Activated CD4-positive, alpha-beta memory T cell treated with anti-CD3 and anti-CD28 coated beads for 36 hours (primary cell): ENCODE results near the gene ZSWIM4. TPM values are rescaled to one million over a fixed set of nuclear protein-coding genes. Genes with fewer than 3 reads are reported as not detected.
"Not testable (repeated sequence)": the region's sequence is repeated elsewhere in the genome, so short reads cannot be mapped to it uniquely, and the experiment has no call there.

Experiments
- CTCF ChIA-PET: fragments of 350-600 bp; sonication (Branson Sonifier 250); formaldehyde crosslinking; loops from one replicate; lab custom pipeline; 2021; ENCODE audit warnings: antibody characterized with exemption, inconsistent platforms; lab: Charles Lee
- POLR2A ChIA-PET: fragments of 350-600 bp; sonication (Branson Sonifier 250); formaldehyde crosslinking; loops from one replicate; lab custom pipeline; 2021; ENCODE audit warnings: antibody characterized with exemption; lab: Charles Lee
- DNase-seq: peaks from one replicate; pipeline ENCODE4 v3.0.0-alpha.2; 2020
- H3K27ac Mint-ChIP-seq: one replicate; pipeline ENCODE4 v1.8.0; 2021; ENCODE audit warnings: mixed read lengths
- H3K27me3 Mint-ChIP-seq: one replicate; pipeline ENCODE4 v1.8.0; 2021; ENCODE audit warnings: mixed read lengths
- H3K36me3 Mint-ChIP-seq: one replicate; pipeline ENCODE4 v1.8.0; 2021; ENCODE audit warnings: mixed read lengths
- H3K4me1 Mint-ChIP-seq: one replicate; pipeline ENCODE4 v1.8.0; 2021; ENCODE audit warnings: low read depth, mixed read lengths
- H3K4me3 Mint-ChIP-seq: one replicate; pipeline ENCODE4 v1.8.0; 2021; ENCODE audit warnings: mild to moderate bottlenecking, mixed read lengths
- H3K9me3 Mint-ChIP-seq: one replicate; pipeline ENCODE4 v1.8.0; 2021; ENCODE audit warnings: mixed read lengths
- intact Hi-C: fragments of 100-400 bp; cut with micrococcal nuclease; formaldehyde crosslinking; loops from one replicate; pipeline ENCODE4 v1.15.1; 2023
- total RNA-seq, 2 experiments: library from RNA; stranded (reverse); gene quantifications; one replicate each; pipeline ENCODE4 v1.2.3, GENCODE V29; 2021

ZSWIM4 gene
- total RNA-seq, 2 experiments from 2014 or later = 9.2 to 10.2 TPM

DNA sequence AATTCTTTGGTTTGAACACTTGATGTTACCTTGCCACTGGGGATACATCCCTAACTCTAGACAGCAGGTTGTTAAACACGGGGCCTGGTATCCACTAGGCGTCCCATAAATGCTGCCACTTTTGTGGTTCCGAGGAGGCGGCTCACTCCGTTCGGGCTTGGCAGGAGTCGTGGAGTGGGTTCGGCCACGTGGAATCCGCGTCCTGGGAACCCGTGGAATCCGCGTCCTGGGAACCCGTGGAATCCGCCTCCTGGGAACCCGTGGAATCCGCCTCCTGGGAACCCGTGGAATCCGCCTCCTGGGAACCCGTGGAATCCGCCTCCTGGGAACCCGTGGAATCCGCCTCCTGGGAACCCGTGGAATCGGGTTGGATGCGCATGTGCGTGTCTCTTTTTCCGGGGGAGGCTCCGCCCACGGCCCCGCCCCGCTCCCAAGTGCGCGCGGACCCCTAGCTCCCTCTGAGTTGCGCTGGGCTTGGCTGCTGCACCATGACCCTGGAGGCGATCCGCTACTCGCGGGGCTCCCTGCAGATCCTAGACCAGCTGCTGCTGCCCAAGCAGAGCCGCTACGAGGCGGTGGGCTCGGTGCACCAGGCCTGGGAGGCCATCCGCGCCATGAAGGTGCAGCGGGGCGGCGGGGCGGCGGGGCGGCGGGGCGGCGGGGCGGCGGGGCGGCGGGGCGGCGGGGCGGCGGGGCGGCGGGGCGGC lies 31.0 kb upstream of the ZSWIM4 start, which contains the start of gene MRI1:
MRI1 (plus strand) TSS at position 422 of the 707 bp plus-strand sequence; CDS start at position 489, 67 bp downstream.
- H3K36me3 Mint-ChIP-seq = peaks cover 14% of the 10 kb centered on the region
- no peaks in the 10 kb centered on the region for H3K27me3 Mint-ChIP-seq
- intact Hi-C loops = no loop called here
- POLR2A ChIA-PET = interaction anchor here (0.6 to 2.4 kb wide), 5 partner anchors 10 to 753 kb away, joined by 3 to 14 read pairs (median 3); partner anchors contain the start of gene C19orf53
- peaks cover 11% of the 10 kb centered on the region for H3K4me1 Mint-ChIP-seq
- peak within 1 kb of the TSS; percentile 77 for H3K4me3 Mint-ChIP-seq
- H3K9me3 Mint-ChIP-seq = no peaks in the 10 kb centered on the region
- peak within 1 kb of the TSS; percentile 6 for H3K27ac Mint-ChIP-seq
- peak; percentile 53 for DNase-seq
- CTCF ChIA-PET = interaction anchor here (1.1 to 1.4 kb wide), 2 partner anchors 43 to 98 kb away, joined by 4 to 5 read pairs; no protein-coding TSS in a partner anchor

DNA sequence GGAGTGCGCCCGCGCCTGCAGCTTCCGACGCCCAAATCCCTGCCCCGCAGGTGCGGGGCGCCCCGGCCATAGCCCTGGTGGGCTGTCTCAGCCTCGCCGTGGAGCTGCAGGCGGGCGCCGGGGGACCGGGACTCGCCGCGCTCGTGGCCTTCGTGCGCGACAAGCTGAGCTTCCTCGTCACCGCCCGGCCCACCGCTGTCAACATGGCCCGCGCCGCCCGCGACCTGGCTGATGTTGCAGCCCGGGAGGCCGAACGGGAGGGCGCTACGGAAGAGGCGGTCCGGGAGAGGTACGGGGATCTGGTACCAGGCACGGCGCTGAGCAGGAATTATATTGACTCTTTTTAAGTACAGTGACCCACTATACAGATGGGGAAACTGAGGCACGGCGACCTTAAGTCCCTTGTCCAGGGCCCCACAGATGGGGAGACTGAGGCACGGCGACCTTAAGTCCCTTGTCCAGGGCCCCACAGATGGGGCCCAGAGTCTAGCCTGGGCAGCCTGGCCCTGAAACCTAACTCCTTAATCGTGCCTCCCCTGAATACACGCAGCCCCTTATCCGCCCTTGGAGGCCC lies 30.3 kb upstream of the ZSWIM4 start:
- peak; percentile 53 for DNase-seq
- Mint-ChIP-seq H3K9me3 (no peaks in the 10 kb centered on the region), H3K36me3 (peaks cover 13% of the 10 kb centered on the region), H3K27ac (no peak overlapping the region), H3K4me3 (peak overlapping the region; percentile 77), H3K4me1 (peaks cover 11% of the 10 kb centered on the region), H3K27me3 (no peaks in the 10 kb centered on the region)
- intact Hi-C loops = no loop called here
- POLR2A ChIA-PET = interaction anchor here (0.6 to 2.4 kb wide), 4 partner anchors 10 to 83 kb away, joined by 3 to 14 read pairs (median 5); partner anchors contain the start of gene C19orf53
- CTCF ChIA-PET = interaction anchor here (1.1 to 1.4 kb wide), 2 partner anchors 44 to 98 kb away, joined by 4 to 5 read pairs; no protein-coding TSS in a partner anchor

DNA sequence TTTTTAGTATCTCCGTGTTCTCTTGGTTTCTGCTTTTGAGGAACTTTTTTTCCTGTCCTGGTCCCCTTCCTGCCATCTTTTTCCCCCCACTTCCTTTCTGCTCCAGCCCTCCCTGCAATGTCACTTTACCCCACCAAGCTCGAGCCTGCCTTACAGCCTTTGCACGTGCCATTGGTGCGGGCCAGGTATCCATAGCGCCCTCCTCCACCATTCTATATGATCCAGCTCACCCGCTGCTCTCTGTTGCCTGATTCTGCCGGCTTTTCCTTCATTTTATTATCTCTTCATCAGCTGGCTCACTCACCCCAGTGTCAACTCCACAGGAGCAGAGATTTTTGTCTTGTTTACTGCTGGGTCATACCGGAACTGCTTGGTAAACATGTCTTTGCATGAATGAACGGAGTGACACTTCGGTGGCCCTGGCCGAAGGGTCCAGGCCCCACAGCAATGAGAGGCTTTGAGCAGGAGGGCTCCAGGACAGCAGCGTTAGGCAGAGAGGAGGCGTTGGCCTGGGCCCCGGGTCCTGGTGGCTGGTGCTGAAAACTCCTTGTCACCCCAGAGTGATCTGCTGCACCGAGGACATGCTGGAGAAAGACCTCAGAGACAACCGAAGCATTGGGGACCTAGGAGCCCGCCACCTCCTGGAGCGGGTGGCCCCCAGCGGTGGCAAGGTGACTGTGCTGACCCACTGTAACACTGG lies 29.7 kb upstream of the ZSWIM4 start:
- ChIA-PET POLR2A (interaction anchor here (1.0 to 2.4 kb wide), 3 partner anchors 9 to 23 kb away, joined by 3 to 14 read pairs (median 7); partner anchors contain the start of gene C19orf53), CTCF (interaction anchor here (1.1 to 1.4 kb wide), 2 partner anchors 45 to 97 kb away, joined by 4 to 5 read pairs; no protein-coding TSS in a partner anchor)
- peak overlapping the region; percentile 1 for H3K27ac Mint-ChIP-seq
- H3K4me3 Mint-ChIP-seq = peak overlapping the region; percentile 77
- no peak for DNase-seq
- peaks cover 11% of the 10 kb centered on the region for H3K4me1 Mint-ChIP-seq
- intact Hi-C loops = no loop called here
- peaks cover 13% of the 10 kb centered on the region for H3K36me3 Mint-ChIP-seq
- H3K27me3 Mint-ChIP-seq = no peaks in the 10 kb centered on the region
- H3K9me3 Mint-ChIP-seq = no peaks in the 10 kb centered on the region

DNA sequence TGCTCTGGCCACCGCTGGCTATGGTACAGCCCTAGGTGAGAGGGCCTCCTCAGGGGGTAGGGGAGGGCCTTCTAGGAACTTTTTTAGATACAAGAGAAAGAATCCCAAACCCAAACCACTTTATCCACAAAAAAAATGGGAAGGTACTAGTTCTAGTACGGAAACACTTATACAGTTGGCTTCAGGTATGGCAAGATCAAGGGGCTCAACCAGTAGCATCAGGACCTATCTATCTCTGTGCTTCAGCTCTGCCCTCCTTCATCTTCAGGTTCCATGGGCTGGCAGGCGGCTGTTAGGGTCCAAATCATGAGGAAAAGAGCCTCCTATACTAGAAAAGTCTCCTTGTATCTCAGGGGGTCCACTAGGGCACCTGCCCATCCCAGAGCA lies 29.2 kb upstream of the ZSWIM4 start:
- no peak overlapping the region for H3K27ac Mint-ChIP-seq
- no peak overlapping the region for H3K4me3 Mint-ChIP-seq
- H3K36me3 Mint-ChIP-seq = peaks cover 13% of the 10 kb centered on the region
- ChIA-PET POLR2A (interaction anchor here (2.4 kb wide), 1 partner anchor 8 kb away, joined by 14 read pairs; the partner anchor contains the start of gene C19orf53), CTCF (interaction anchor here (1.1 kb wide), 1 partner anchor 96 kb away, joined by 3 read pairs; no protein-coding TSS in a partner anchor)
- intact Hi-C loops = no loop called here
- H3K9me3 Mint-ChIP-seq = no peaks in the 10 kb centered on the region
- peaks cover 11% of the 10 kb centered on the region for H3K4me1 Mint-ChIP-seq
- DNase-seq = no peak
- H3K27me3 Mint-ChIP-seq = no peaks in the 10 kb centered on the region

DNA sequence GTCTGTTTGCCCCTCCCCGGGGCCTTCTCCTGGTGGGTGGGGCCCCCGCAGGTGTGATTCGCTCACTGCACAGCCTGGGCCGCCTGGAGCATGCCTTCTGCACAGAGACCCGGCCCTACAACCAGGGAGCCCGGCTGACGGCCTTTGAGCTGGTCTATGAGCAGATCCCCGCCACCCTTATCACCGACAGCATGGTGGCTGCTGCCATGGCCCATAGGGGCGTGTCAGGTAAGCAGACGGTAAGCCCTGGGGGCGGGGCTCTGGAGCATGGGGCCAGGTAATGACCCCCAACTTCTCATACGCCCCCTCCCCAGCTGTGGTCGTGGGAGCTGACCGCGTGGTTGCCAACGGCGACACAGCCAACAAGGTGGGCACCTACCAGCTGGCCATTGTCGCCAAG lies 26.7 kb upstream of the ZSWIM4 start:
- Mint-ChIP-seq H3K36me3 (peaks cover 3% of the 10 kb centered on the region), H3K27me3 (no peaks in the 10 kb centered on the region), H3K9me3 (no peaks in the 10 kb centered on the region), H3K27ac (no peak overlapping the region), H3K4me1 (peaks cover 10% of the 10 kb centered on the region), H3K4me3 (no peak overlapping the region)
- no peak for DNase-seq
- POLR2A ChIA-PET = interaction anchor here (0.8 kb wide), 1 partner anchor 36 kb away, joined by 3 read pairs; no protein-coding TSS in a partner anchor
- CTCF ChIA-PET = no interaction called here
- intact Hi-C loops = no loop called here

DNA sequence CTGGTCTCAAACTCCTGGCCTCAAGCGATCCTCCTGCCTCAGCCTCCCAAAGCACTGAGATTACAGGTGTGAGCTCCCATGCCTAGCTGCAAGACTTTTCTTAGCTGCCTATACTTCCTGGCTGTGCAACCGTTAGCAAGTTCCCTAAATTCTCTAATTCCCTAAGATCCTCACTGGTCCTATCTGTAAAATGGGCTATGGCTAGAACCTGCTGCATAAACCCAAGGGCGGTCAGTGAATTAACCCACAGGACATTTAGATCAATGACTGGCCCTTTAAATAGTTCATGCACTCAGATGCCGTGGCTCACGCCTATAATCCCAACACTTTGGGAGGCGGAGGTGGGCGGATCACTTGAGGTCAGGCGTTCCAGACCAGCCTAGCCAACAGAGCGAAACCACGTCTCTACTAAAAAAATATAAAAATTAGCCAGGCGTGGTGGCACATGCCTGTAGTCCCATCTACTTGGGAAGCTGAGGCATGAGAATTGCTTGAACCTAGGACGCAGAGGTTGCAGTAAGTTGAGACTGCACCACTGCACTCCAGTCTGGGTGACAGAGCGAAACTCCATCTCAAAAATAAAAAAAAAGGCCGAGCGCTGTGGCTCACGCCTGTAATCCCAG lies 25.1 kb upstream of the ZSWIM4 start:
- peaks cover 4% of the 10 kb centered on the region for H3K36me3 Mint-ChIP-seq
- intact Hi-C loops = loop anchor here (10.0 kb wide), 1 partner anchor 315 kb away; the partner anchor contains the start of gene C19orf67
- peaks cover 12% of the 10 kb centered on the region for H3K4me1 Mint-ChIP-seq
- no peak overlapping the region for H3K4me3 Mint-ChIP-seq
- H3K27me3 Mint-ChIP-seq = no peaks in the 10 kb centered on the region
- ChIA-PET CTCF (interaction anchor here (1.9 kb wide), 1 partner anchor 92 kb away, joined by 5 read pairs; no protein-coding TSS in a partner anchor), POLR2A (no interaction called here)
- no peaks in the 10 kb centered on the region for H3K9me3 Mint-ChIP-seq
- no peak overlapping the region for H3K27ac Mint-ChIP-seq
- DNase-seq = no peak

DNA sequence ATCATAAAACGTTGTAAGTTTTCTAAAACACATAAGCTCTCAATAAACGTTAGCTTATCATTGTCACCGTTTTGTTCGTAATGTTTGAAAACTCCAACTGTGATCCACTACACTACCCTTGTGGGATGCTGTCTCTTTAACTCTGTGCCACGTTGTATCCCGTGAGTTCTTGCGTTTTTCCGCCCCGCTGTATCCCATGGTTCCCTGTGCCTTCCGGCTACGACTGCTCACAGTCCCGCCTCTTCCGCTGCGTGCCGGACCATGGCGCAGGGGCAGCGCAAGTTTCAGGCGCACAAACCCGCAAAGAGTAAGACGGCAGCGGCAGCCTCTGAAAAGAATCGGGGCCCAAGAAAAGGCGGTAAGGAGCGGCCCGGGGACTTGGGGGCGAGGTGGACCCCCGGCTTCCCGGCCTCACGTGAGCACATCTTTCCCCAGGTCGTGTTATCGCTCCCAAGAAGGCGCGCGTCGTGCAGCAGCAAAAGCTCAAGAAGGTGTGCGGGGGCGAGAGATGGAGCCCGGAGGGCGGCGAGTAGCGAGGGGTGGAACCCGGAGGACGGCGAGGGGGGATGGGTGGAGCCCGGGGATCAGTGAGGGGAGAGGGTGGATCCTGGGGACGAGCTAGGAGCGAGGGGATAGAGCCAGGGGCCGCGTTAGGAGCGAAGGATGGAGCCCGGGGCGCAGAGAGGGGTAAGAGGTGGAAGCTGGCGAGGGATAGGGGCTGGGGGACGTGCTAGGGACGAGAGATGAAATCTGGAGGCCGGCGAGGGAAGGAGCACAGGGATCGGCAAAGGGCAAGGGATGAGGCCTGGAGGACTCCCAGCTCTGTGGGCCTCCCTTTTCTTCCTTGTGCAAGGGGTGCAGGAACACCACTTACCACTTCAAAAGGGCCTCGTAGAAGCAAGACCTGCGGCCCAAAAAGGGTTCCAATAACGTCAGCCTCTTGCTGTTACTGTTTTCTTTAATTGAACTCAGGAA lies 20.7 kb upstream of the ZSWIM4 start, which contains the start of gene C19orf53:
C19orf53 (plus strand) TSS at position 240 of the 975 bp plus-strand sequence; CDS start at position 262, 22 bp downstream.
- intact Hi-C loops = loop anchor here (10.0 kb wide), 1 partner anchor 310 kb away; the partner anchor contains the start of gene C19orf67
- H3K36me3 Mint-ChIP-seq = peaks cover 12% of the 10 kb centered on the region
- H3K27me3 Mint-ChIP-seq = no peaks in the 10 kb centered on the region
- DNase-seq = peak; percentile 93
- POLR2A ChIA-PET = interaction anchor here (0.6 to 2.6 kb wide), 14 partner anchors 9 to 610 kb away, joined by 3 to 14 read pairs (median 6); partner anchors contain the start of genes MRI1 and ZSWIM4
- peaks cover 21% of the 10 kb centered on the region for H3K4me1 Mint-ChIP-seq
- H3K4me3 Mint-ChIP-seq = peak within 1 kb of the TSS; percentile 96
- H3K27ac Mint-ChIP-seq = peak within 1 kb of the TSS; percentile 96
- CTCF ChIA-PET = interaction anchor here (0.6 to 3.5 kb wide), 8 partner anchors 9 to 216 kb away, joined by 3 to 30 read pairs (median 8); a partner anchor contains a TSS
- H3K9me3 Mint-ChIP-seq = no peaks in the 10 kb centered on the region

DNA sequence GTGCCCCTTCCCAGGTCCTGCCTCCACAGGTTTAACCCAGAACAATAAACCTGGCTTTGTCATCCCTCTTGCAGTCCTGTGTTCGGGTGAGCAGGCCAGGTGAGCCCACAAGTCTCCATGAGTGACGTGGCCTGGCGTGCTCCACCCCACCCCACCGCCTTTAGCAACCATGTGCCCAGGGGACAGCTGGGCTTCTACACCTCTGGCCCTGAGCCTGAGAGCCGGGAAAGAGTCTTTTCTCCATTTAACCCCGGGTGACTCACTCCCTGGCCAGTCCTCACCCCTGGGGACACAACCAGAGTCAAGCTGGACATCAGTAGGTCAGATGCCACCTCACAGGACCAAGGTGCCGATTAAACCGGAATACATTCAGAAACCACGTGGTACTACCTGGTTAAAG lies 16.8 kb upstream of the ZSWIM4 start:
- CTCF ChIA-PET = interaction anchor here (4.1 kb wide), 1 partner anchor 84 kb away, joined by 20 read pairs; no protein-coding TSS in a partner anchor
- H3K27ac Mint-ChIP-seq = no peak overlapping the region
- no peaks in the 10 kb centered on the region for H3K27me3 Mint-ChIP-seq
- H3K4me1 Mint-ChIP-seq = peaks cover 40% of the 10 kb centered on the region
- intact Hi-C loops = loop anchor here (10.0 kb wide), 1 partner anchor 306 kb away; the partner anchor contains the start of gene C19orf67
- no peak overlapping the region for H3K4me3 Mint-ChIP-seq
- H3K36me3 Mint-ChIP-seq = peaks cover 12% of the 10 kb centered on the region
- POLR2A ChIA-PET = no interaction called here
- DNase-seq = no peak
- no peaks in the 10 kb centered on the region for H3K9me3 Mint-ChIP-seq

DNA sequence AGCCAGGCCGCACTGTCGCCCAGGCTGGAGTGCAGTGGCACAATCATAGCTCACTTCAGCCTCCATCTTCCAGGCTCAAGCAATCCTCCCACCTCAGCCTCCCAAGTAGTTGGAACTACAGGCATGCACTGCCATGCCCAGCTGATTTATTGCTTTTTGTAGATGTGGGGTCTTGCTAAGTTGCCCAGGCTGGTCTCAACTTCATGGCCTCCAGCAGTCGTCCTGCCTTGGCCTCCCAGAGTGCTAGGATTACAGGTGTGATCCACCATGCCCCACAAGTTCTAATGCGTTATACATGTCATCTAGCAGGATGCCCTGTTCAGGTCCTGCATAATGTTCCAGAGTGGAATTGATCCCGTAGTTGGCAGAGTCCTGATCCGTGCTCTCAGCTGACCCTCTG lies 16.4 kb upstream of the ZSWIM4 start:
- Mint-ChIP-seq H3K27ac (no peak overlapping the region), H3K9me3 (no peaks in the 10 kb centered on the region), H3K4me3 (no peak overlapping the region), H3K4me1 (peaks cover 43% of the 10 kb centered on the region), H3K27me3 (no peaks in the 10 kb centered on the region), H3K36me3 (peaks cover 12% of the 10 kb centered on the region)
- no peak for DNase-seq
- ChIA-PET POLR2A (no interaction called here), CTCF (interaction anchor here (4.1 kb wide), 1 partner anchor 83 kb away, joined by 20 read pairs; no protein-coding TSS in a partner anchor)
- intact Hi-C loops = loop anchor here (10.0 kb wide), 1 partner anchor 306 kb away; the partner anchor contains the start of gene C19orf67

DNA sequence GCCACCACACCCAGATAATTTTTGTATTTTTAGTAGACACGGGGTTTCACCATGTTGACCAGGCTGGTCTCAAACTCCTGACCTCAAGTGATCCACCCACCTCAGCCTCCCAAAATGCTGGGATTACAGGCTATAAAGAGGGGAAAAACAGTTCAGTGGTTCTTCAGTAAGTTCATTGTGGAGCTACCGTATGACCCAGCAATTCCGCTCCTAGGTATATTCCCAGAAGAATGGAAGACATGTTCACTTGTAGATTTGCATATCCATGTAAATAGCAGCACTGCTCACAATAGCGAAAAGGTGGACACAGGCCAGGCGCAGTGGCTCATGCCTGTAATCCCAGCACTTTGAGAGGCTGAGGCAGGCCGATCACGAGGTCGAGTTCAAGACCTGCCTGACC lies 15.4 kb upstream of the ZSWIM4 start:
- H3K27ac Mint-ChIP-seq, H3K4me3 Mint-ChIP-seq, DNase-seq, POLR2A ChIA-PET, H3K9me3 Mint-ChIP-seq, H3K36me3 Mint-ChIP-seq, H3K27me3 Mint-ChIP-seq: not testable (repeated sequence)
- CTCF ChIA-PET = interaction anchor here (4.1 kb wide), 1 partner anchor 82 kb away, joined by 20 read pairs; no protein-coding TSS in a partner anchor
- intact Hi-C loops = loop anchor here (10.0 kb wide), 1 partner anchor 305 kb away; the partner anchor contains the start of gene C19orf67
- peaks cover 40% of the 10 kb centered on the region for H3K4me1 Mint-ChIP-seq
